ENCODE measurements around the gene UHMK1.
"Not testable (repeated sequence)": the region's sequence is repeated elsewhere in the genome, so short reads cannot be mapped to it uniquely, and the experiment has no call there.

Gene UHMK1

DNA sequence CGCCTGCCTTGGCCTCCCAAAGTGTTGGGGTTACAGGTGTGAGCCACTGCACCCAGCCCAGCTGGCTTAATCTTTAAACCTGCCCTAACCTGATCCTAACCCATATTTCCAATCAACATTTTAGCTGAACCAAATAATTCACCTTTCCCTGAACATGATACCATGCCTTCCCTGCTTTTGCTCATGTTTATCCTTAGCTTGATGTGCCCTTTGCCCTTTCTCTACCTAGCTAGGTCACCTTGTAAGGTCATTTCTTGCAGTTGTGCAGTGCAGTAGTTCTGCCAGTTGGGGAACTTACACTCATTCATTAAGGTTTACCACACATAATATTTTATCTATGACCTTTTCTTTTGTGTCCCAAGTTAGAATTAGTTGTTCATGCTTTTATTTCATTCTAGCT is 69.3 kb downstream of the UHMK1 start:
- no peak for DNase-seq (ENCODE audit: low spot score)

- DNase-seq (ENCODE audit: low spot score): no peak
Observed at GRCh38 chr1:162568802-162569201, 71.2 kb downstream of the UHMK1 start.

DNA sequence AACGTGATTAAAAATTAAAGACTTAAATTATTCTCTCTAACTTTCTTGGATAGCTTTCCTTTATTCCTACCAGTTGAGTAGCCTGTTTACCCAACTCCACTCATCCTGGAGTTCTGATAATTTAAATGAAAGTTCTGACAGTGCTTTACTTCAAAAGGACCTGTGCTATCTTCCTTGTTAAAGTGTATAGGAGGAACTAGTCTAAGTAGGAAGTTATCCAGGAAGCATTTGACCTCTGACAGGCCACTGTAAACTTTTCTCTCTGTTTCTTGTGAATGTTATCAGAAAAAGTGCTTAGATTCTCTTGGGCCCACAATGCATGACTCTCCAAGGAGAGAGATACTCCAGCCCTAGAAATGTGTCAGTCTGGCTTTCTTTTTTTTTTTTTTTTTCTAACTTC is 73.1 kb downstream of the UHMK1 start:
- no peak for DNase-seq (ENCODE audit: low spot score)

DNA sequence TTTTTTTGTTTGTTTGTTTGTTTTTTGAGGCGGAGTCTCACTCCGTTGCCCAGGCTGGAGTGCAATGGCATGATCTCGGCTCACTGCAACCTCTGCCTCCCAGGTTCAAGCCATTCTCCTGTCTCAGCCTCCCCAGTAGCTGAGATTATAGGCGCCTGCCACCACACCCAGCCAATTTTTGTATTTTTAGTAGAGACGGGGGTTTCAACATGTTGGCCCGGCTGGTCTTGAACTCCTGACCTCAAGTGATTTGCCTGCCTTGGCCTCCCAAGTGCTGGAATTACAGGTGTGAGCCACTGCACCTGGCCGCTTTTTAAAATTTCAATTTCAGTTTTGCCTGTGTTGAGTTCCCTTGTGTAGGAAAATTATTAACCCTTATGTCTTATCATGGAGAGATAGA is 73.5 kb downstream of the UHMK1 start:
- not testable (repeated sequence) for DNase-seq (ENCODE audit: low spot score)

- no peak for DNase-seq (ENCODE audit: low spot score)
Observed at GRCh38 chr1:162571696-162572095, 74.1 kb downstream of the UHMK1 start.

DNA sequence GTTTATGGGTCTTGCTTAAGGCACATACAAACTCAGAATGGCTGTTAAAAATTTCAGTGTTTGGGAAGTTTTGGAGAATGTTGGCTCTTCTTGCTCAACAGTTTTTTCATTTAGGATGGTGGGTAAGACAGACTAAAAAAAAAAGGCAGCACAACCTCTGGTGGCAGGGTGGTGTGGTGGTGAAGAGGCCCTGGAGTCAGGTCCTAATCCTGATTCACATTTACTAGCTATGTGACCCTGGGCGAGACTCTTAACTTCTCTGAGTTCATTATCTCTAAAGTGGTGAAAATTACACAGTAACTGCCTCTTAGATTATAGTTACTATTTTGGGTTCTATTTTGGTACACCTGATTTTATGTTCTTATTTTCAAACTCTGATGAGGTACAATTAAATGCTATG is 75.5 kb downstream of the UHMK1 start:
- no peak for DNase-seq (ENCODE audit: low spot score)

DNA sequence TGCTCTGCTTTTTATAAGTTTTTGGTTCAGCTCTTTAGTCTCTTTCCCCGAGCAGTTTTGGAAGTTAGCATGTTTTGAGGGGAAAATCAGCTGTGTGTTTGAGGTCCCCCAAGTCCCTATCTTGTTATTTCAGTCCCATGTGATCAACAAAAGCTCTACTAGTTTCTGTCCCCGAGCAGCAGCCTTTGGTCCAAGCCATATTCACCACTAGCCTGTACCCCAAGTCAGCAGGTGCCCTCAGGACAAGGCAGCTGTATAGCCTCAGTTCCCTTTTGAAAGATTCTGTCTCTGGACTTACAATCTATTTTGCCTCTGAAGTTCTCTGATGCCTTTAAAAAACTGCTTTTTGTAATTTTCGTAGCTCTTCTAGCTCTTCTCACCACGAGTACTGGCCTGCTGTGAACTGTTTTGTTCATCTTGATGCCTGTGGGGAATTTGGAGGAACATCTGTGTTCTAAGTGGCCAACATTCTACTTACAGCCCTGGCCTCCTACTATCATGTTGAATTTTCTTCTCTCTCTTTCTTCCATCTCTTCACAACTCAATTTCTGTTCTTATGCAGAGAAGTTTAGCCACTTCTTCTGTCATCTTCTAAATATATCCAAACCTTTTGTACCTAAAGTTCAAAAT is 80.6 kb downstream of the UHMK1 start:
- DNase-seq (ENCODE audit: low spot score): no peak

GRCh38 chr1:162578936-162579335 is 81.3 kb downstream of the UHMK1 start:
- DNase-seq (ENCODE audit: low spot score): no peak

All from ecto neural progenitor cell (in vitro differentiated cells).